ENCODE measurements around the gene RFX1.

RFX1 gene

GRCh38 chr19:13966684-13967128 is 39.4 kb downstream of the RFX1 start:
- TF ChIP-seq CTCF (IDR thresholded peaks at IDR 0.05) (no peak), ZFX (IDR thresholded peaks at IDR 0.05; ENCODE audit: borderline replicate concordance) (no peak)
- H3K27ac ChIP-seq: no peak overlapping the region

GRCh38 chr19:13965926-13966683 is 40.0 kb downstream of the RFX1 start:
- TF ChIP-seq ZFX (IDR thresholded peaks at IDR 0.05; ENCODE audit: borderline replicate concordance) (no peak), CTCF (IDR thresholded peaks at IDR 0.05) (no peak)
- no peak overlapping the region for H3K27ac ChIP-seq

- H3K27ac ChIP-seq: no peak overlapping the region
- no peak for TF ChIP-seq ZFX (IDR thresholded peaks at IDR 0.05; ENCODE audit: borderline replicate concordance)
- no peak for TF ChIP-seq CTCF (IDR thresholded peaks at IDR 0.05)
Measured at GRCh38 chr19:13965377-13965896, 40.7 kb downstream of the RFX1 start.

GRCh38 chr19:13964776-13965175 is 41.3 kb downstream of the RFX1 start:
- TF ChIP-seq CTCF (IDR thresholded peaks at IDR 0.05) (no peak), ZFX (IDR thresholded peaks at IDR 0.05; ENCODE audit: borderline replicate concordance) (no peak)
- no peak overlapping the region for H3K27ac ChIP-seq

- no peak overlapping the region for H3K27ac ChIP-seq
- TF ChIP-seq ZFX (IDR thresholded peaks at IDR 0.05; ENCODE audit: borderline replicate concordance) (no peak), CTCF (IDR thresholded peaks at IDR 0.05) (no peak)
Measured at GRCh38 chr19:13963603-13964105, 42.5 kb downstream of the RFX1 start.

GRCh38 chr19:13962699-13963602 is 43.2 kb downstream of the RFX1 start:
- TF ChIP-seq ZFX (IDR thresholded peaks at IDR 0.05; ENCODE audit: borderline replicate concordance) (no peak), CTCF (IDR thresholded peaks at IDR 0.05) (no peak)
- no peak overlapping the region for H3K27ac ChIP-seq

Measured in 22Rv1 (cell line).